Transverse colon (tissue), 4 donors: ENCODE data around the gene CACNA1C.

Experiments used
- CTCF ChIP-seq, 5 experiments: fragments of 200-600 bp in 3 of 5; fragments of 450-650 bp in 2 of 5; sonication (generic) in 3 of 5; IDR thresholded peaks; 1 replicate in 2 of 5; 2 replicates in 3 of 5; pipeline ENCODE4 v1.5.1; 2016 to 2017; ENCODE audit warnings: antibody characterized with exemption in 5 of 5, inconsistent platforms in 3 of 5, mild to moderate bottlenecking in 2 of 5, moderate library complexity in 1 of 5
- POLR2A ChIP-seq: fragments of 450-650 bp; IDR thresholded peaks from one replicate; pipeline ENCODE4 v1.6.1; 2016; ENCODE audit warnings: antibody characterized with exemption, mild to moderate bottlenecking, moderate library complexity
- POLR2AphosphoS5 ChIP-seq, 3 donors: sonication (generic); formaldehyde crosslinking; IDR thresholded peaks; one replicate each; pipeline ENCODE4 v1.6.1; 2016; ENCODE audit warnings: antibody characterized with exemption in 3 of 3

- TF ChIP-seq POLR2A (no peak), CTCF (IDR thresholded peaks at IDR 0.05) (no peak), POLR2AphosphoS5 (IDR thresholded peaks at IDR 0.05) (no peak)
Observed at GRCh38 chr12:2629051-2629450, 576.3 kb downstream of the CACNA1C start.
